22Rv1 (cell line): Measurements from ENCODE around the gene MEIS2.

Source experiments
- ZFX ChIP-seq: fragments of 450-650 bp; IDR thresholded peaks from 2 replicates; pipeline ENCODE4 v1.6.1; 2017; ENCODE audit warnings: antibody characterized with exemption, borderline replicate concordance
- TF ChIP-seq, protein P1 (sequence below): fragments of 450-650 bp; IDR thresholded peaks from 2 replicates; pipeline ENCODE4 v1.5.1; 2017; ENCODE audit warnings: mild to moderate bottlenecking

DNA sequence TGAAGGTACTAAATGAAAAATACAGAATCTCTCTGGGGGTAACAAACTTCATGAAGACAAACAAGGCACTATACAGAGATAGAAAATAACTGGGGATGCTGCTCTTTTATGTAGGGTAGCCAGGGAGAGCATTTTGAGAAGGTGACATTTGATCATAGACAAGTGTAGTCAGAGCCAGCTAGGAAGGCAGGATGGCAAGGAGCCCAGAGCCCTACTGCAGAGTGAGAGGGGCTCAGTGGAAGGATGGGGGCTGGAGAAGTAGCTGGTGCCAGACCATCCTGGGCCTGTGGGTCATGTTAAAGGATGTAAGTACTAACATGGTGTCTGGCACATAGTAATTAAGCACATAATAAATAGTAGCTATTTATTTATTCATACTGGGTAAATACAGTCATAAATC lies 133.6 kb downstream of the MEIS2 start:
- TF ChIP-seq, protein P1, sequence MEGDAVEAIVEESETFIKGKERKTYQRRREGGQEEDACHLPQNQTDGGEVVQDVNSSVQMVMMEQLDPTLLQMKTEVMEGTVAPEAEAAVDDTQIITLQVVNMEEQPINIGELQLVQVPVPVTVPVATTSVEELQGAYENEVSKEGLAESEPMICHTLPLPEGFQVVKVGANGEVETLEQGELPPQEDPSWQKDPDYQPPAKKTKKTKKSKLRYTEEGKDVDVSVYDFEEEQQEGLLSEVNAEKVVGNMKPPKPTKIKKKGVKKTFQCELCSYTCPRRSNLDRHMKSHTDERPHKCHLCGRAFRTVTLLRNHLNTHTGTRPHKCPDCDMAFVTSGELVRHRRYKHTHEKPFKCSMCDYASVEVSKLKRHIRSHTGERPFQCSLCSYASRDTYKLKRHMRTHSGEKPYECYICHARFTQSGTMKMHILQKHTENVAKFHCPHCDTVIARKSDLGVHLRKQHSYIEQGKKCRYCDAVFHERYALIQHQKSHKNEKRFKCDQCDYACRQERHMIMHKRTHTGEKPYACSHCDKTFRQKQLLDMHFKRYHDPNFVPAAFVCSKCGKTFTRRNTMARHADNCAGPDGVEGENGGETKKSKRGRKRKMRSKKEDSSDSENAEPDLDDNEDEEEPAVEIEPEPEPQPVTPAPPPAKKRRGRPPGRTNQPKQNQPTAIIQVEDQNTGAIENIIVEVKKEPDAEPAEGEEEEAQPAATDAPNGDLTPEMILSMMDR: no peak
- no peak for TF ChIP-seq ZFX
